ENCODE data around the gene CHD9.

DNA sequence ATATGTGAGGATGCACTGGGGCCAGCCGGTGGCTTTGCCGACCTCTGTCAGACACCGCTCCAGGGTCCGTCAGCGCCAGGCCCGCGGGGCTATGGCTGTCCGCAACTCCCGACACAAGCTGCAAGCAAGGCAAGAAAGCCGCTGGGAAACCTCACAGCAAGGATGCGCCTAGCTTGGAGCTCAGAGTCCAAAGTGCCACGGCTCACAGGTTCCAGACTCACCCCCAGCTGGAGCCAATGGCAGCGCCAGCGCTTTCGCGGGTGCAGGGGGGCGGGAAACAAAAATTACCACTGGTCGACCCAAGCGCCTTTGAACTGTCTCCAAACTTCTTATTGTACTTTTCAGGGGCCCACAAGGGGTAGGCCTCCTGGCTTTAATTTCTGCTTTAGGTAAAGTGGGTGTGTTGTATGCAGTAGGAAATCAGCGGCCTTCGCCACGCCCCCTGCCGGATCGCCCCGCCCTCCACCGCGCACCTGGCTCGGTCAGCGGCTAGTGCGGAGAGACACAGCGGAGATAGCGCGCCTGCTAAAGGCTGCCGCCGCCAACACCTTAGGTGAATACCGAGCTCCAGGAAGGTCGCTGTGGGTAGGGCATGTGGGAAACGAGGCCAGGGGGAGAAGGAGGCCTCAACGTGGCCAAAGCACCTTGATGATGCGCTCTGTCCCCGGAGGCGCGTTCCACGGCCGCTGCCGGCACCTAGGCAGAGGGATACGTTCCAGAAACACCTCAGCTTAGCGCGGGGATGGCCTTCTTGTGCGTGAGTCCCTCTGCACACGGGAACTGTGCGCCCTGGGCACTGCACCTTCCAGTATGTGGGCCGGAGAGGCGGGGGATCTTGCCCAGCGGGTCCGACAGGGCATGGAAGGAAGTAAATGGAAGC is 318.4 kb downstream of the CHD9 start:
- TF ChIP-seq, protein P1, sequence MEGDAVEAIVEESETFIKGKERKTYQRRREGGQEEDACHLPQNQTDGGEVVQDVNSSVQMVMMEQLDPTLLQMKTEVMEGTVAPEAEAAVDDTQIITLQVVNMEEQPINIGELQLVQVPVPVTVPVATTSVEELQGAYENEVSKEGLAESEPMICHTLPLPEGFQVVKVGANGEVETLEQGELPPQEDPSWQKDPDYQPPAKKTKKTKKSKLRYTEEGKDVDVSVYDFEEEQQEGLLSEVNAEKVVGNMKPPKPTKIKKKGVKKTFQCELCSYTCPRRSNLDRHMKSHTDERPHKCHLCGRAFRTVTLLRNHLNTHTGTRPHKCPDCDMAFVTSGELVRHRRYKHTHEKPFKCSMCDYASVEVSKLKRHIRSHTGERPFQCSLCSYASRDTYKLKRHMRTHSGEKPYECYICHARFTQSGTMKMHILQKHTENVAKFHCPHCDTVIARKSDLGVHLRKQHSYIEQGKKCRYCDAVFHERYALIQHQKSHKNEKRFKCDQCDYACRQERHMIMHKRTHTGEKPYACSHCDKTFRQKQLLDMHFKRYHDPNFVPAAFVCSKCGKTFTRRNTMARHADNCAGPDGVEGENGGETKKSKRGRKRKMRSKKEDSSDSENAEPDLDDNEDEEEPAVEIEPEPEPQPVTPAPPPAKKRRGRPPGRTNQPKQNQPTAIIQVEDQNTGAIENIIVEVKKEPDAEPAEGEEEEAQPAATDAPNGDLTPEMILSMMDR (IDR thresholded peaks at IDR 0.05; ENCODE audit: low read length), result no peak
- TF ChIP-seq EZH2phosphoT487 (IDR thresholded peaks at IDR 0.05; ENCODE audit: low read length), result no peak

Measured in MM.1S (cell line).